22Rv1 (cell line): ENCODE data around the gene SPRR3.
"Not testable (repeated sequence)": the region's sequence is repeated elsewhere in the genome, so short reads cannot be mapped to it uniquely, and the experiment has no call there.

ENCODE experiments used
- ZFX ChIP-seq: fragments of 450-650 bp; IDR thresholded peaks from 2 replicates; pipeline ENCODE4 v1.6.1; 2017; ENCODE audit warnings: antibody characterized with exemption, borderline replicate concordance
- TF ChIP-seq, protein P1 (sequence below): fragments of 450-650 bp; IDR thresholded peaks from 2 replicates; pipeline ENCODE4 v1.5.1; 2017; ENCODE audit warnings: mild to moderate bottlenecking

DNA sequence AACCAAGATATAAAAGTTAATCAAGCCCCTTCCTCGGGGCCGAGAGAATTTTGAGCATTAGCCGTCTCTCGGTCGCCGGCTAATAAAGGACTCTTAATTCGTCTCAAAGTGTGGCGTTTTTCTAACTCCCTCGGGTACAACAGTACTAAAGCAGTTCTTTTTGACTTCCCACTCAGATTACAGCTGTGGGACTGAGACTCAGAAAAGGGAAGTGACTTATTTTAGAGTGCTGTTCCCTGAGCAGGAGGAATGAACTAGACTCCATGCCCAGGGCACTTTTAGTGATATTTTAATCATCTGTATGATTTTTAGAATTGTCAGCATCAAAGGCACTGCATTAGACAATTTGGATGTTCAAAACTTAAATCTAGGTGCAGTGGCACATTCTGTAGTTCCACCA is 20.8 kb downstream of the SPRR3 start:
- TF ChIP-seq, protein P1, sequence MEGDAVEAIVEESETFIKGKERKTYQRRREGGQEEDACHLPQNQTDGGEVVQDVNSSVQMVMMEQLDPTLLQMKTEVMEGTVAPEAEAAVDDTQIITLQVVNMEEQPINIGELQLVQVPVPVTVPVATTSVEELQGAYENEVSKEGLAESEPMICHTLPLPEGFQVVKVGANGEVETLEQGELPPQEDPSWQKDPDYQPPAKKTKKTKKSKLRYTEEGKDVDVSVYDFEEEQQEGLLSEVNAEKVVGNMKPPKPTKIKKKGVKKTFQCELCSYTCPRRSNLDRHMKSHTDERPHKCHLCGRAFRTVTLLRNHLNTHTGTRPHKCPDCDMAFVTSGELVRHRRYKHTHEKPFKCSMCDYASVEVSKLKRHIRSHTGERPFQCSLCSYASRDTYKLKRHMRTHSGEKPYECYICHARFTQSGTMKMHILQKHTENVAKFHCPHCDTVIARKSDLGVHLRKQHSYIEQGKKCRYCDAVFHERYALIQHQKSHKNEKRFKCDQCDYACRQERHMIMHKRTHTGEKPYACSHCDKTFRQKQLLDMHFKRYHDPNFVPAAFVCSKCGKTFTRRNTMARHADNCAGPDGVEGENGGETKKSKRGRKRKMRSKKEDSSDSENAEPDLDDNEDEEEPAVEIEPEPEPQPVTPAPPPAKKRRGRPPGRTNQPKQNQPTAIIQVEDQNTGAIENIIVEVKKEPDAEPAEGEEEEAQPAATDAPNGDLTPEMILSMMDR, result not testable (repeated sequence)
- not testable (repeated sequence) for TF ChIP-seq ZFX
